NCI-H82 (cell line): ENCODE data around the gene RGS9BP.
A peak's percentile ranks its signal among the peaks of the same experiment; 100 is the strongest.
"Not testable (repeated sequence)": the region's sequence is repeated elsewhere in the genome, so short reads cannot be mapped to it uniquely, and the experiment has no call there.

Source experiments
- DNase-seq: peaks from one replicate; lab custom pipeline; 2025; lab: John Stamatoyannopoulos, UW

RGS9BP gene

DNA sequence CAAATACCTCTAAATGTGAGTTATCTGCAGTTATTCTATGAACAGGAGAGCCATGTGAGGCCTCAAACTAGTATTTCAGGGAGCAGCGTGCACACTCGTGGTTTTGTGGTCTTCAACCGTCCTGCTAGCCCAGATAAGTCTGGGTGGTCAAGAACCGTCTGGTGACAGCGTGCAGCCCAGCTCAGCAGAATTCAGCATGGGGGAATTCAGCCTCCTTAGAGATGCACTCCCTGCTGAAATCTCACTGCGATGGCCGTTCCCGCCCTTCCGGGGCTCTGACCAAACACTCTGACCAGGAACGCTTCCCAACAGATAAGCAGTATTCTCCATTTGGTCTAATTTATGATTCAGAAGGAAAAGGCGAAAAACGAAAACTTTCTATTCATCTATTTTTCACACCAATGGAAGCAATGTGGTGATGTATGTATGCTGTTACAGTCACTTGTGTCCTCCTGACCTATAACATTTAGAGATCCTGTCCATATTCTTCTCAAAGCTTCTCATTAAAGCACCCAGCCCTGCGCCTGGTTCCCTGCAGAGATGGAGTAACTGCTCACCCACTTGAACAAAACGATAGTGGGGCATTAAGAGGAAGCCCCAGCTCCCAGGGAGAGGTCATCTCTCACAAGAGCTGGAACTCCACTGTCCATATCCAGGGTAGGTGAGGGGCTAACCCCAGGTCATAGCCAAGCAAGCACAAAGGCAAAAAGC lies 3.6 kb upstream of the RGS9BP start:
- no peak for DNase-seq

DNA sequence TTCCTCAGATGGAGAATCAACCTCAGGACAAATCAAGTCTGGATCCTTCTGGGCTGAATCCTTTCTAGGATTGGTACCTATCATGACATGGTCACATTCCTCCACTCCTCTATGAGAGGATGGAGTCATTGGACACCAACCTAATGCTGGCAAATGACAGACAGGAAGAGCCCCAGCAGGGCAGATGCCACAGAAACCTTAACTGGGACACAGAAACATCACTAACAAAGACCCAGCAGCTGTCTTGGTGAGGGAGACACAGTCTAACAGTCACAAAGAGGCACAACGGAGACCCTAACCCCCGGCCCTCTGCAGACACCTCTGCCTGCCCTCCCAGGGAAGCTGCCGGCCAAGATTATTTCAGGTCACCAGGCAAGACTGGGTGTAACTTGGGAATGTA lies 2.8 kb upstream of the RGS9BP start:
- no peak for DNase-seq

DNA sequence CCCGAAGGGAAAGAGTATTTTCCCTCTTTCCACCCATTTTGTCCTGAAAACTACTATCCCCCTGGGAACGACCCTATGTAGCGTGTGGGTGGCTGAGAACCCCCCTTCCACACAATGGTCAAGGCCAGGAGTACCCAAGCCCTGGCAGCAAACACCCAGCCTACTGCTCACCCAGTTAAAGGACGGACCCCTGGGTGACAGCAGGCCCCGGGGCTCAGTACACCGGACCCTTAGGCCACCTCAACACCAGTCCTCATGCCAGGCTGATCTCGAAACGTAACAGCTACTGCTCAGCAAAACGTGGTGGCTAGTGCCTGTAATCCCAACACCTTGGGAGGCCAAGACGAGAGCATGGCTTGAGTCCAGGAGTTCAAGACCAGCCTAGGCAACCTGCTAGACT lies 2.1 kb upstream of the RGS9BP start:
- no peak for DNase-seq

DNA sequence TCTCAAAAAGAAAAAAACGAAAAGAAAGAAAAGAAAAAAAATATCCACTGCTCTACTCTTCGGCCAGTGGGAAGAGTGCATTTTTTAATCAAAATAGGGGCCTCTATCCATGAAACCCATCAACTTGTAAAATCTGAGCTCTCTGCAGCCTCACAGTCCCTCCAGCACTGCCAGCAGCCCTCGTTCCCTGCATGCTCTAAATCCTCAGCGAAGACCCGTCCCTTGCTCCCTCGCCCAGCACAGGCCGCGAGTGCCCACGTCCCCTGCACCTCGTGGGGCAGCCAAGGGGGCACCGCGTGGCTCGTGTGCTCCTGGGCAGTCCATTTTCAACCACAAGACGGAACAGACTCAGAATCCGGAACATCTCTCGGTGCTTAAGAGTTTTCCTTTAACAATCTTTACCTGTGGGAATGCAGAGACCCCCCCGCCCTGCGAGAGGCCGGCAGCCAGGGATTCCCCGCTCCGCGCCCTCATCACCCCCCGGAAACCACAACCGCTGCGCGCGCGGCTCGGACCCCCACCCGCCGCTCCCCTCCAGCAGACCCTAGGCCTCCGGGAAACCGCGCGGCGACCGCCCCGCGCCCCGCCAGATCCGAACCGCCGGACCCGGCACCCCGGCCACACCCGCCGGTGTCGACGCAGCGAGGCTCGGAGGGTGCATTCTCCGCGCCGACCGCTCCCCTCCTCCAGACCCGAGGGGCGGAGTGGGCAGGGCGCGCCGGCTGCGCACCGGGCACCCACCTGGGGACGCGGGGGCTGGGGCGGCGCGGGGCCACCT lies 1.3 kb upstream of the RGS9BP start:
- DNase-seq: peak; percentile 54

DNA sequence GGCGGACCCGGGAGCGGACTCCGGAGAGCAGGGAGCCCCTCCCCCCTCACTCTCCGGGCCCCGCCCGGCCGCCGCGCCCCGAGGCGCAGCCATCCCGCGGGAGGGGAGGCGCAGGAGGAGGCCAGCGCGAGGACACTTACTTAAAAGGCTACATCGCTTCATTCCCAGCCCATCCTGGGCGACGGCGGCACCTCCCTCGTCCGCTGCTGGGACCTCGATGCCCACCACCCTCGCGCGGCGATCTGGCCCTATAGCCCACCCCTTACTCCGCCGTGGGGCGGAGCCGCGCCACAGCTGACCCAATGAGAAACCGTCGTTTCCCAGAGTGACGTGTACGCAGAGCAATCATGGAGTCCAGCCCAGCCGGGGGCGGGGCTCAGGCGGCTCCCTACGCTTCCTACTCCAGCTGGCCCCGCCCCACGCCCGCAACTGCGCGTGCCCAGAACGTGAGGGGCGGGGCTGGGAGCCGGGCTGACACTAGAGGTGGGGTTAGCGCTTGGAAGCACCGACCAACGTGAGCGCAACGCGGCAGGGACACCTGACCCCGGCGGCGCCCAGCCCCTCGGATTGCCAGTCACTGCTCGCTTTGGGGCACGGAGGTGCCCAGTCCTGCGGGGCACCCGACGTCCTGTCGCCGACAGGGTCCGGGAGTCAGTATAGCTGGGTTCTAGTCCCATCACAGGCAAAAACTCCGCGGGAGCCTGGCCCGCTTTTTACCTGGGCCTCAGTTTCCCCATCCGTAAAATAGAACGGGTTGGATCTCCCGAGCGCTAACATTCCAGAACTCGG lies 523 bp upstream of the RGS9BP start, which contains the start of gene ANKRD27:
Gene ANKRD27 (minus strand): TSS at position 250 of the 789 bp plus-strand sequence. CDS start 16,165 bp downstream, outside the sequence.
- peak; percentile 100 for DNase-seq

DNA sequence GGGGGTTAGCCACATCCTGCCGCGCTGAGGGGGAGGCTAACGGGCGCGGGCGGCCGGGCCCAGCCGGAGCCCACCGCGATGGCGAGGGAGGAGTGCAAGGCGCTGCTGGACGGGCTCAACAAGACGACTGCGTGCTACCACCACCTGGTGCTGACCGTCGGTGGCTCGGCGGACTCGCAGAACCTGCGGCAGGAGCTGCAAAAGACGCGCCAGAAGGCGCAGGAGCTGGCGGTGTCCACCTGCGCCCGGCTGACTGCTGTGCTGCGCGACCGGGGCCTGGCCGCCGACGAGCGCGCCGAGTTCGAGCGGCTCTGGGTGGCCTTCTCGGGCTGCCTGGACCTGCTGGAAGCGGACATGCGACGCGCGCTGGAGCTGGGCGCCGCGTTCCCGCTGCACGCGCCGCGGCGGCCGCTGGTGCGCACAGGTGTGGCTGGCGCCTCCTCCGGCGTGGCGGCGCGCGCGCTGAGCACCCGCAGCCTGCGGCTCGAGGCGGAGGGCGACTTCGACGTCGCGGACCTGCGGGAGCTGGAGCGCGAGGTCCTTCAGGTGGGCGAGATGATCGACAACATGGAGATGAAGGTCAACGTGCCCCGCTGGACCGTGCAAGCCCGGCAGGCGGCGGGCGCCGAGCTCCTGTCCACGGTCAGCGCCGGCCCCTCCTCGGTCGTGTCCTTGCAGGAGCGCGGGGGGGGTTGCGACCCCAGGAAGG lies 692 bp downstream of the RGS9BP start:
- peak; percentile 54 for DNase-seq

DNA sequence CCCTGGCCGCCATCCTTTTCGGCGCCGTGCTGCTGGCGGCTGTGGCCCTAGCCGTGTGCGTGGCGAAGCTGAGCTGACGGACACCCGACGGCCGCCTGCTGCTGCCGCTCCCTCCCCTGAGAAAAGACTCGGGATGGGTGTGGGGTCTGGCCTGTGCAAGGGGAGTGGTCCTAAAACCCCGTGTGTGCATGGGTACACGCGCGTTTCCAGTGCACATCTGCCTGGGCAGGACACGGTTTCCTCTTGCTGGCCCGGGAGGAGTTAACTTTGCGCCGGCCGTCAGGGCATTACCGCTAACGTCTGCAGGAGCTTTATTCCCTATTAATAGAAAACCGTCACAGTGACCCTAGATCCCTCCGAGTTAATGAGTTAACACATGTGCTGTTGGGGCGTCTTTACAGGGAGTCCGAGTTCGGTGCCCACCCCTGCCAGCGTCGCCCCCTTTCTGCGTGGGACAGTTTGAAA lies 1.3 kb downstream of the RGS9BP start:
- DNase-seq: peak; percentile 60

DNA sequence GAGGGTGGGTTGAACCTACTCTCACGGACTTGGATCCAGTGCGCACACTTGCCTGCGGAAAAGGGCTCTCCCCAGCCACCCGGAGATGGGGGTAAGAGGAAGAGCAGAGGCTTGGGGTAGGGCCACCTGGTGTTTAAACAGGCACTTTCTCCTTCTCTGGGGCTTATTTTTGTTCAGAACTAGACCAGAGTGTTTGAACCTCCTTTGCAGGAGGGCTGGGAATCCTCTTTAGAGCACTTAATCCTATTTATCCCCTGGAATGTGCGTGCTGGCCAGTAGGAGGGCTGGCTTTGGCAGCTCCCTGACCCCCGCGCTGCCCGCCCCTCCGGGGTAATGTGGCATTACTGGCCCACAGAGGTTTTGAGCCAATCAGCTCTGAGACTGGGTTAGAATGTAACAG lies 2.0 kb downstream of the RGS9BP start:
- peak; percentile 100 for DNase-seq

DNA sequence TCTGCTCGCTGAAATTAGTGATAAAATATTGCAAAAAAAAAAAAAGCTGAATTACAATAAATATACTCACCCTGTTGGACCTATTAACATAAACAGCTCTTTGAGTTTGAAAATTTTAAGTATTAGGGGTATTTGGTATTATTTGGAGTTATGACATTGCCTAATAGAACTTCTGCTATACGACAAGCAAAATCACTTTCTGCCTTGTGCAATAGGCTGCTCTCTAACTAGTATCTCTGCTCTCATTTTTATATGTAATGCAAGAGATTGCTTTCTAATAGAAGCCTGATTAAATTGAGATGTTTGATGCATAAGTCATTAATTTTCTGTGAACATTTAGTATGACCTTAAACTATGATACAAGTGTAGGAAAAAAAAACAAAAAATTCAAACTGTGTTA lies 5.3 kb downstream of the RGS9BP start:
- no peak for DNase-seq

DNA sequence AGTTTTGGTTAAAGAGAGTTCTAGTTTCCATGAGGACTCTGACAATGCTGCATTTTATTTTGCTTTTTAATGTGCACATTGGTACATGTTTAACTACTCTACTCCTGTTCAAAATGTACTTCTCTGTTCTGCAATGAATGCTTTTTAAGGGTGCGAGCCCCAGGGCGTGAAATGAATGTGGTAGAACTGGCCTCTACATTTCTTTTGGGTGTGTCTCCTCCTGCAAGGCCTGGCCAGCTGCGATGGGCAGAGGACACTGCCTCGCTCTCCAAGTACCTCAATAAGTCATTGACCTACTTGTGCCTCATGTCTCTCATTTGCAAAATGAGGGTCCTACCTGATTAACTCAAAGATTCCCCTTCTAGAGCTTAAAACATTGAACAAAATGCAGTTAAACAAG lies 6.7 kb downstream of the RGS9BP start:
- DNase-seq: no peak

DNA sequence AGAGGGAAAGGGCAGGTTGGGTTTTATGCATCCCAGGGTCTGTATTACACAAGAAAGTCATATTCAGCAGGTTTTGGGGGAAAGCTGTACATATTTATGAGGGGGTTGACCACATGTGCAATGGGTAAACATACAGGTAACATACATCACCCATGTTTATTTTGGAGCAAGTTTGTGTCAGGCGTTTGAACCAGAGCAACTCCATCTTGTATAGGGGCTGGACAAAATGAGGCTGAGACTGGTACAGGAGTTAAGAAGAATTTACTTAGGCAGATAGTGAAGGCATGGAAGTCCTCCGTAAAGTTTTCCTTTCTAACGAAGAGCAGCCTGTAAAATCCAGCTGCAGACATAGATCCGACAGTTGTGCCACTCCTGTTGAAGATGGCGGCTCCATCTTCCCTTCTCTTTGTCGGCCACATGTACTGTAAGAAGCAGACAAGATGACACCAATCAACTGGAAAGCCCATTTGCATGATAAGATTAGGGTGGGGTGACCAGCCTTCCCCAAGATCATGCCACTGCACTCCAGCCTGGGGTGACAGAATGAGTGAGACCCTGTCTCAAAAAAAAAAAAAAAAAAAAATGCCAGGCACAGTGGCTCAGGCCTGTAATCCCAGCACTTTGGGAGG lies 11.3 kb downstream of the RGS9BP start:
- peak; percentile 57 for DNase-seq

DNA sequence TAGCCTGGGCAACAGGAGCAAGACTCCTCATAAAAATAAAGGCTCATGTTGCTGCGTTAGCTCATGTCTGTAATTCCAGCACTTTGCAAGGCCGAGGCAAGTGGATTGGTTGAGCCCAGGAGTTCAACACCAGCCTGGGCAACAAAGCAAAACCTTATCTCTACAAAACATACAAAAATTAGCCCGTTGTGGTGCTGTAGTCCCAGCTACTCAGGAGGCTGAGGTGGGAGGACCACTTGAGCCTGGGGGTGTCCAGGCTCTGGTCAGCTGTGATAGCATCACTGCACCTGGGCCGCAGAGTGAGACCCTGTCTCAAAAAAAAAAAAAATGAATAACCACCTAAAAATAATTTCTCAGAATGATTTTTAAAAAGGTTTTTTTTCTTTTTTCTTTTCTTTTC lies 12.0 kb downstream of the RGS9BP start:
- DNase-seq: no peak

DNA sequence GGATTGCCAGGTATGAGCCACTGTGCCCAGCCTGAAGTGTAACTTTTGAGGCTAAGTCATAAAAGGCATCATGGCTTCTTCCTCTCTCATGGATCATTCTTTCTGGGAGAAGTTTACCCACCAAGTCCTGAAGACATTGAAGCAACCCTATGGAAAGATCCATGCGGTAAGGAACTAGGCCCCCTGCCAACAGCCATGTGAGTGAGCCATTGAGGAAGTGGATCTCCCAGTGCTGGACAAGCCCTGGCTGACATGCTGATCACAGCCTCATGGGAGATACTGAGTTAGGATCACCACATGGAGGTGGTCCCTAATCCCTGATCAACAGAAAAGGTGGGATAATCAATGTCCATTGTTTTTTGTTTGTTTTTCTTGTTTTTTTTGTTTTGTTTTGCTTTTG lies 12.7 kb downstream of the RGS9BP start:
- DNase-seq: no peak

DNA sequence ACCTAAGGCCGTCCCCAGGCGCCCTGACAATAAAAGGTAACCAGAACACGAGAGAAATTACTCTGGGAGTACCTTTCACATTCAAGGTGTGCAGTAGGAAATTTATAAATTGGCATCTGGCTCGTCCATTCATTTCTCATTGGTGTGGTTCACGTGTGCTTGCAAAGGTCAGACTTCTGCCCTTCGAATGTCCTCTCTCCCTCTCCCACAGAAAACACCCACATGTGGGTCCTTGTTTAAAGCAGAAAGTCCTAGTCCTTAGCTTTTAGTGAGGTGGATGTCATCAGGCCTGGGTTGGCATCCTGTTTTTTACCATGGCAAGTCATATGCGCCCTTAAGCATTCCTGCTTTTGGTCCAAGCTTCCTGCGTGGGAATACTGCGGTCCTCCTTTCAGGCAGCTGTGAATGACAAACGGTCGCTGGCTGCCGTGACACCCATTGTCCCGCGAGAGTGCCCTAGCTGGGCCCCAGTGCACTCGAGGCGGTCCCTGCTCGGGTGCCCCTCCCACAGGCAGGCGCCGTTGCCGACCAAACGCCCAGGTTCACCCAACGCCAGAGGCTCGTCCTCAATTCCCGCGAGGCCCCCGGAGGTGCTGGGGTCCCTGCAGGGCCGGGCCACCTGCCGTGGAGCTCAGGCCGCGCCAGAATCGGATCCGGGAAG lies 15.8 kb downstream of the RGS9BP start, which contains the start of gene NUDT19:
Gene NUDT19 (plus strand): TSS at position 531 of the 661 bp plus-strand sequence. CDS start 140 bp downstream, outside the sequence.
- DNase-seq: peak; percentile 95

DNA sequence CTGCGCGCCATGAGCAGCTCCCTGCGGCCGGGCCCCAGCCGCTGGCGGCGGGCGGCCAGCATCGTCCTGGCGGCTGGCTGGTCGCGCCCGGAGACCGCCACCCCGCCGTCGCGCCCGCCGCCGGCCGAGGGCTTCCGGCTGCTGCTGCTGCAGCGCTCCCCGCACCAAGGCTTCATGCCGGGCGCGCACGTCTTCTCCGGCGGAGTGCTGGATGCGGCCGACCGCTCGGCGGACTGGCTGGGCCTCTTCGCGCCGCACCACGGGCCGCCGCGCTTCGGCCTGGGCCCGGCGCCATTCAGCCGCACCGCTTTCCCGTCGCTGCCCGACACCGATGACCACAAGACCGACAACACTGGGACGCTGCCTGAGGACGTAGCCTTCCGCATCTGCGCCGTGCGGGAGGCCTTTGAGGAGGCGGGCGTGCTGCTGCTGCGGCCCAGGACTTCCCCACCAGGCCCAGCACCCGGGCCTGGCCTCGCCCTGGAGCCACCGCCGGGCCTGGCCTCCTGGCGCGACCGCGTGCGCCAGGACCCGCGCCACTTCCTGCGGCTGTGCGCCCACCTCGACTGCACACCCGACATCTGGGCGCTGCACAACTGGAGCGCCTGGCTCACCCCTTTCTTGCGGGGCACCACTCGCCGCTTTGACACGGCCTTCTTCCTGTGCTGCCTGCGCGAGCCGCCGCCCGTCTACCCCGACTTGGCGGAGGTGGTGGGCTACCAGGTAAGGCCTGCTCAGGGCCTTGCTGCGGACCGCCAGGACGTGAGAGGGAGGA lies 16.5 kb downstream of the RGS9BP start:
- peak; percentile 64 for DNase-seq

DNA sequence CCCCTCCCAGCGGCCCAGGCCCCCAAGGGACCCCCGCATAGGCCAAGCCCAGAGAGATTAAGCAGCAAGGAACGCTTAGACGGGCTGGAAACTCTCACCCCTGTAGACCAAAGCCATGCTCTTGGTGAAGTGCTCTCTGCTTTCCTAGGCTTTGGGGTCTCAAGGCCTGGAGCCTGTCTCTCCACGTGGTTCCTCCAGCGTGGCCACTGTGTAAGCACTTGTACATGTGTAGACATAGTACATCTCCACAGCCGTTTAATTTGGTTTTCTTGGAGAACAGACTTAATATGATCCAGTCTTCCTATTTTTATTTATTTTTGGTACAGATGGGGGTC lies 17.0 kb downstream of the RGS9BP start:
- peak; percentile 64 for DNase-seq

DNA sequence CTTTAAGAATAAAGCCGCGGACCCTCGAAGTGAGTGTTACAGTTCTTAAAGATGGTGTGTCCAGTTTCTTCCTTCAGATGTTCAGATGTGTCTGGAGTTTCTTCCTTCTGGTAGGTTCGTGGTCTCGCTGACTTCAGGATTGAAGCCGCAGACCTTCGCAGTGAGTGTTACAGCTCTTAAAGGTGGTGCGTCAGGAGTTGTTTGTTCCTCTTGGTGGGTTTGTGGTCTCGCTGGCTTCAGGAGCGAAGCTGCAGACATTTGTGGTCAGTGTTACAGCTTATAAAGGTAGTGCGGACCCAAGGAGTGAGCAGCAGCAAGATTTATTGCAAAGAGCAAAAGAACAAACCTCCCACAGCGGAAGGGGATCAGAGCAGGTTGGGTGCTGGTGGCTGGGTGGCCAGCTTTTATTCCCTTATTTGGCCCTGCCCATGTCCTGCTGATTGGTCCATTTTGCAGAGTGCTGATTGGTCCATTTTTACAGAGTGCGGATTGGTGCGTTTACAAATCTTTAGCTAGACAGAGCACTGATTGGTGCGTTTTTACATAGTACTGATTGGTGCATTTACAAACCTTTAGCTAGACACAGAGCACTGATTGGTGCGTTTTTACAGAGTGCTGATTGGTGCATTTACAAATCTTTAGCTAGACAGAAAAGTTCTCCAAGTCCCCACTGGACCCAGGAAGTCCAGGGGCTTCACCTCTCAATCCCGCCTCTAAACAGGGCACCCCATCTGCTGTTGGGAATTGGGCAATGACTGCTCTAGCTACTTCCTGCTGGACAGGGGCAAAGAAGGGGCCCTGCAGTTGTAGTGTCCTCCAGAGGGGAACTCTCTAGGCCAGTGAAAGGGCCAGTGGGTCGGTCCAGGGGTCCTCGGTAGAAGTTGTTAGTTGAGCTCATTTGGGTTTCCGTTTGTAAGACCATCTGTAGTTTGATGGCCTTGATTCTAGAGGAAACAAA lies 17.8 kb downstream of the RGS9BP start:
- DNase-seq: peak; percentile 53

DNA sequence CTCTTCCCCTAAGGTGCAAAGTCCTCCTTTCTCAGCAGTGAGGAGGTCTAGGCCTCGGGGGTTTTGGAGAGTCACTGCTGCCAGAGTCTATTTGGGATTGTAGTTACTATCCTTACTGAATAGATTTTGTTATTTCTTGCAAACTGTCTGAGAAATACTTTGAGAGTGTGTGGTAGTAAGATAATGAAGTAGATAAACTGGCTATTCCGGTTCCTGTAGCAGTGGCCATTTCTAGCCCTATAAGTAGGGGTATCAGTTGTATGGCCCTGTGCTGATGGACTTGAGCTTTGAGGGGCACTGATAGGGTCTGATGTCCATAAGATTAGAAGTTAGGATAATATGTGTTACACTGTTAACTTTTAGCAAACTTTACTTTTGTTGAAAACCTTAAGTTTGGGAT lies 18.7 kb downstream of the RGS9BP start:
- DNase-seq: not testable (repeated sequence)

DNA sequence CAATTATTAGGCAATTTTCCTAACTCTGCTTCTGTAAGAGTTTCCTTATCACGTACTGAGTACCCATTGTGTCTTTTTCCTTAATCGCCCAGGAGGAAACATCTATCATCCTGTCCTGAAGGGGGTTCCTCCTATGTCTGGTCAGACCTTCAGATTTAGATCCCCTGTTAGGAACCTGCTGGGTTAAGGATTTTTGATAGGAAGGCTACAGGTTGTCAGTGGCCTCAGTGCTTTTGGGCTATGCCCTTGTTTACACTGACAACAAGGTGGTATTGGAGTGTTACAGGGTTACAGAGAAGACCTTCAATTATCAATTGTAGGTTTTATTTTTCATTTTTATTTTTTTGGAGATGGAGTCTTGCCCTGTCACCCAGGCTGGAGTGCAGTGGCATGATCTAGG lies 19.2 kb downstream of the RGS9BP start:
- not testable (repeated sequence) for DNase-seq
